GM12878 (cell line): ENCODE data around the gene ZNF783. TPM values are rescaled to one million over a fixed set of nuclear protein-coding genes. Genes with fewer than 3 reads are reported as not detected.

Experiments used
- ATAC-seq: fragments of 200-7000 bp; cut with Tn5 transposase; 3 replicates; pipeline ENCODE4 v1.9.1; 2020; ENCODE audit warnings: mild to moderate bottlenecking, moderate library complexity
- BruUV-seq: library from RNA; stranded (reverse); fragments of 400-500 nt; replicated peaks from 2 replicates; lab custom pipeline; 2021; lab: Mats Ljungman, UMichigan
- CTCF ChIA-PET: fragments of 300-600 bp; sonication (Branson Sonifier 250); formaldehyde crosslinking; extraction: SDS; loops from one replicate; lab custom pipeline; 2021; ENCODE audit warnings: inconsistent platforms; lab: Yijun Ruan, JAX
- POLR2A ChIA-PET: fragments of 350-600 bp; formaldehyde crosslinking; extraction: SDS; loops from one replicate; lab custom pipeline; 2021; ENCODE audit warnings: inconsistent platforms; lab: Charles Lee
- RAD21 ChIA-PET: fragments of 300-600 bp; sonication (Branson Sonifier 250); formaldehyde crosslinking; loops from one replicate; lab custom pipeline; 2023; ENCODE audit warnings: antibody characterized with exemption; ENCODE audit not compliant: unreplicated experiment; lab: Charles Lee
- SMC1A ChIA-PET: fragments of 300-600 bp; sonication (Branson Sonifier 250); formaldehyde crosslinking; loops from one replicate; lab custom pipeline; 2023; ENCODE audit not compliant: unreplicated experiment, uncharacterized antibody; lab: Charles Lee
- DNase-seq: peaks from one replicate; pipeline ENCODE4 v3.0.0-alpha.2; 2011; ENCODE audit warnings: low read depth, low spot score
- FAIRE-seq: peaks from 3 replicates; lab custom pipeline; 2011; peaks lifted over from hg19 to GRCh38; lab: Jason Lieb, UNC
- H2AFZ ChIP-seq: 2 replicates; pipeline ENCODE4 v1.6.0; 2011; ENCODE audit warnings: low read depth, low read length, control low read depth; ENCODE audit not compliant: control insufficient read depth
- H3K27ac ChIP-seq: 2 replicates; pipeline ENCODE4 v1.5.1; 2011; ENCODE audit warnings: control low read depth; ENCODE audit not compliant: control insufficient read depth, insufficient read depth
- H3K27me3 ChIP-seq, 2 experiments: replicated peaks in 1 of 2; 2 replicates each; pipeline versions ENCODE4 v1.6.0 to v1.6.1; 2011; ENCODE audit warnings: low read length in 1 of 2; ENCODE audit not compliant: control insufficient read depth in 2 of 2, insufficient read depth in 2 of 2
- H3K36me3 ChIP-seq, 2 experiments: 2 replicates each; pipeline ENCODE4 v1.5.1; 2011; ENCODE audit warnings: low read length in 1 of 2; ENCODE audit not compliant: control insufficient read depth in 2 of 2, insufficient read depth in 2 of 2
- H3K4me1 ChIP-seq: 2 replicates; pipeline ENCODE4 v1.6.1; 2011; ENCODE audit warnings: mild to moderate bottlenecking, low read length, moderate library complexity, mixed read lengths; ENCODE audit not compliant: control insufficient read depth, insufficient read depth
- H3K4me2 ChIP-seq: 2 replicates; pipeline ENCODE4 v1.6.0; 2011; ENCODE audit warnings: control low read depth; ENCODE audit not compliant: control insufficient read depth, insufficient read depth
- H3K4me3 ChIP-seq: fragments of 200-600 bp; sonication (generic); 2 replicates; pipeline ENCODE4 v1.5.1; 2016
- H3K79me2 ChIP-seq: 2 replicates; pipeline ENCODE4 v1.6.0; 2011; ENCODE audit warnings: low read length; ENCODE audit not compliant: control insufficient read depth, insufficient read depth
- H3K9ac ChIP-seq: 2 replicates; pipeline ENCODE4 v1.8.0; 2011; ENCODE audit warnings: low read length, control low read depth, mixed read lengths; ENCODE audit not compliant: control insufficient read depth, insufficient read depth
- H3K9me3 ChIP-seq: replicated peaks from 3 replicates; pipeline ENCODE4 v1.5.1; 2011; ENCODE audit warnings: mild to moderate bottlenecking, low read length; ENCODE audit not compliant: control insufficient read depth, insufficient read depth
- H4K20me1 ChIP-seq: 2 replicates; pipeline ENCODE4 v1.6.0; 2011; ENCODE audit not compliant: control insufficient read depth, insufficient read depth
- CBX3 ChIP-seq: fragments of 200-600 bp; sonication (generic); IDR thresholded peaks from 2 replicates; pipeline ENCODE4 v1.6.1; 2016; ENCODE audit warnings: low read depth, borderline replicate concordance
- CHD1 ChIP-seq: IDR thresholded peaks from 2 replicates; pipeline ENCODE4 v1.6.1; 2012; ENCODE audit warnings: low read depth, low read length, improper control_type of control experiment
- IRF4 ChIP-seq: IDR thresholded peaks from 2 replicates; pipeline ENCODE4 v1.6.1; 2011; ENCODE audit warnings: low read depth, low read length
- MTA2 ChIP-seq: fragments of 450-650 bp; IDR thresholded peaks from 2 replicates; pipeline ENCODE4 v1.6.1; 2016; ENCODE audit warnings: low read depth, mild to moderate bottlenecking, moderate library complexity
- MYB ChIP-seq: fragments of 150-350 bp; IDR thresholded peaks from 2 replicates; pipeline ENCODE4 v1.6.1; 2014; ENCODE audit warnings: mild to moderate bottlenecking, low read depth, low read length, borderline replicate concordance
- NR2F1 ChIP-seq: fragments of 450-650 bp; conservative IDR thresholded peaks from 2 replicates; pipeline ENCODE4 v1.6.1; 2017; ENCODE audit warnings: mild to moderate bottlenecking
- POLR2A ChIP-seq: IDR thresholded peaks from 2 replicates; pipeline ENCODE4 v1.6.1; 2011; ENCODE audit warnings: low read depth, mild to moderate bottlenecking, low read length
- SMAD1 ChIP-seq: fragments of 450-650 bp; IDR thresholded peaks from 2 replicates; pipeline ENCODE4 v1.6.1; 2018; ENCODE audit warnings: mild to moderate bottlenecking, low read depth; ENCODE audit not compliant: partially characterized antibody
- SMAD5 ChIP-seq: IDR thresholded peaks from 2 replicates; pipeline ENCODE4 v1.6.1; 2016; ENCODE audit warnings: antibody characterized with exemption, low read depth
- SMARCA5 ChIP-seq: fragments of 450-650 bp; IDR thresholded peaks from 2 replicates; pipeline ENCODE4 v1.6.1; 2017; ENCODE audit warnings: mild to moderate bottlenecking
- TAF1 ChIP-seq: IDR thresholded peaks from 2 replicates; pipeline ENCODE4 v1.6.1; 2011; ENCODE audit warnings: mild to moderate bottlenecking, low read depth, low read length, borderline replicate concordance
- WGBS: methylation state at CpG from one replicate; pipeline ENCODE4 v1.1.6; 2016; ENCODE audit warnings: low lambda C conversion rate; ENCODE audit not compliant: insufficient replicate concordance, insufficient coverage; ENCODE audit errors: missing lambda C conversion rate; 5-methylcytosine and 5-hydroxymethylcytosine counted together
- in situ Hi-C: fragments of 300-500 bp; cut with MboI; formaldehyde crosslinking; loops from 9 replicates; pipeline ENCODE4 v1.14.3; 2018; ENCODE audit warnings: mixed read lengths
- intact Hi-C: fragments of 100-400 bp; cut with micrococcal nuclease; formaldehyde crosslinking; loops from one replicate; pipeline ENCODE4 v1.14.2; 2022; ENCODE audit not compliant: unreplicated experiment
- polyA plus RNA-seq, 11 experiments: library from polyadenylated mRNA; depleted of rRNA in 4 of 11; unstranded in 6 of 11; stranded (reverse) in 5 of 11; fragments of >200 nt; fragmentation: Nextera tagmentation in 4 of 11; fragmentation: Illumina TruSeq in 1 of 11; extraction: Ambion mirVana in 4 of 11; extraction: Trizol in 1 of 11; gene quantifications; 1 replicate in 1 of 11; 2 replicates in 10 of 11; pipeline versions ENCODE4 v1.2.1 to v1.2.3, GENCODE V29; 2011 to 2016; ENCODE audit warnings: inconsistent platforms in 2 of 11, missing spikeins in 2 of 11, low read depth in 1 of 11
- total RNA-seq, 4 experiments: library from RNA; depleted of rRNA in 3 of 4; stranded (reverse); fragments of >200 nt in 3 of 4; fragmentation: Illumina TruSeq in 1 of 4; extraction: Trizol in 1 of 4; gene quantifications; 2 replicates each; pipeline versions ENCODE4 v1.2.1 to v1.2.3, GENCODE V29; 2013 to 2021
- TF ChIP-seq, protein P1 (sequence below): IDR thresholded peaks from 2 replicates; pipeline ENCODE4 v1.6.1; 2011; ENCODE audit warnings: borderline replicate concordance, low read depth, mild to moderate bottlenecking, moderate library complexity, low read length; ENCODE audit not compliant: insufficient read depth, poor library complexity, severe bottlenecking
- TF ChIP-seq, protein P2 (sequence below): fragments of 450-650 bp; IDR thresholded peaks from 2 replicates; pipeline ENCODE4 v1.6.1; 2018; ENCODE audit warnings: borderline replicate concordance, mild to moderate bottlenecking; ENCODE audit not compliant: partially characterized antibody
- TF ChIP-seq, protein P3 (sequence below): fragments of 450-650 bp; IDR thresholded peaks from 2 replicates; pipeline ENCODE4 v1.6.1; 2016; ENCODE audit warnings: mild to moderate bottlenecking, moderate library complexity, borderline replicate concordance
- TF ChIP-seq, protein P4 (sequence below): IDR thresholded peaks from 2 replicates; pipeline ENCODE4 v1.6.1; 2011; ENCODE audit warnings: low read depth, low read length, improper control_type of control experiment, borderline replicate concordance

ZNF783 gene
- total and polyA plus RNA-seq, 10 of the 15 experiments (the other 5 are each of a cell fraction or from before 2014, with no cell fraction given) = 2.0 to 14.4 (median 6.4) TPM

DNA sequence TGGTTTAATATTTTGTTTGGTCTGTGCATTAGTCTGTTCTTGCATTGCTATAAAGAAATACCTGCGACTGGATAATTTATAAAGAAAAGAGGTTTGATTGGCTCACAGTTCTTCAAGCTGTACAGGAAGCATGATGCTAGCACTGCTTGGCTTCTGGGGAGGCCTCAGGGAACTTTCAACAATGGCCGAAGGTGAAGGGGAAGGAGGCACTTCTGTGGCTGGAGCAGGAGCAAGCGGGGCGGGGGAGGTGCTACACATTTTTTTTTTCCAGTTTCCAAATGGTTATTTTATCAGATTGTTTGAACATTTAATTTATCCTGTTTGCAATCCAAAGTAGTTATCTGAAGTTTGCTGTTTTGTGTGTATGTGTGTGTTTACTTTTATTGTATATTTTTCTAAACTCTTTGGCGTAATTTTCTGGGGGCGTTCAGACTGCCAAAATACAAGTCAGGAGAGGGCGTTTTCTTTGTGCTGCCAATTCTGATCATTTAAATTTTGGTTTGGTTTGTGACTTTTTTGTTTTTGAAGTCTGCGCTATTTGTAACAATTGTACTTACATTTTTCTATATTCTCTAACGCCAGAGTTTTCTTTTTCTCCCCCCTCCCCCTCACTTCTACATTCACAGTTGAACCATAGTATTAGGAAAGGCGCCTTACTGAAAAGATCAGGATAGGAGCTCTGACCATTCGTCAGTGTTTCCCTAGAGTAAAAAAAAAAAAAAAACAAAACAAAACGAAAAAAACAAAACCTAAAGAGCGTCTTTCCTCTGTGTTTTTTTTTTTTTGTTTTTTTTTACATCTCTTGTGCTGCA lies 58.5 kb downstream of the ZNF783 start:
- SMC1A ChIA-PET = no interaction called here
- DNase-seq = no peak
- no peak for FAIRE-seq
- intact Hi-C loops = no loop called here
- H3K36me3 ChIP-seq = no peaks in the 10 kb centered on the region
- H3K9ac ChIP-seq = no peak overlapping the region
- H3K4me1 ChIP-seq = peaks cover 3% of the 10 kb centered on the region; the same call in 1 of the 2 replicates
- no peak overlapping the region for H3K4me3 ChIP-seq
- CTCF ChIA-PET = no interaction called here
- BruUV-seq = no TSS peak
- H3K4me2 ChIP-seq = no peak overlapping the region
- no peaks in the 10 kb centered on the region; the same call in 2 of the 3 replicates for H3K9me3 ChIP-seq
- WGBS = 74% methylated on average over 10 of the region's 13 CpGs
- POLR2A ChIA-PET = no interaction called here
- H3K27me3 ChIP-seq = no peaks in the 10 kb centered on the region
- RAD21 ChIA-PET = no interaction called here
- in situ Hi-C loops = no loop called here
- ATAC-seq = no peak
- no peak overlapping the region for H3K27ac ChIP-seq
- H2AFZ ChIP-seq = no peak overlapping the region
- H3K79me2 ChIP-seq = no peaks in the 10 kb centered on the region
- H4K20me1 ChIP-seq = no peaks in the 10 kb centered on the region
- TF ChIP-seq SMAD5 = no peak
- no peak for TF ChIP-seq IRF4
- TF ChIP-seq CHD1 = no peak
- TF ChIP-seq SMARCA5 = no peak
- TF ChIP-seq, protein P1, sequence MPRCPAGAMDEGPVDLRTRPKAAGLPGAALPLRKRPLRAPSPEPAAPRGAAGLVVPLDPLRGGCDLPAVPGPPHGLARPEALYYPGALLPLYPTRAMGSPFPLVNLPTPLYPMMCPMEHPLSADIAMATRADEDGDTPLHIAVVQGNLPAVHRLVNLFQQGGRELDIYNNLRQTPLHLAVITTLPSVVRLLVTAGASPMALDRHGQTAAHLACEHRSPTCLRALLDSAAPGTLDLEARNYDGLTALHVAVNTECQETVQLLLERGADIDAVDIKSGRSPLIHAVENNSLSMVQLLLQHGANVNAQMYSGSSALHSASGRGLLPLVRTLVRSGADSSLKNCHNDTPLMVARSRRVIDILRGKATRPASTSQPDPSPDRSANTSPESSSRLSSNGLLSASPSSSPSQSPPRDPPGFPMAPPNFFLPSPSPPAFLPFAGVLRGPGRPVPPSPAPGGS = no peak
- TF ChIP-seq POLR2A = no peak
- TF ChIP-seq, protein P2, sequence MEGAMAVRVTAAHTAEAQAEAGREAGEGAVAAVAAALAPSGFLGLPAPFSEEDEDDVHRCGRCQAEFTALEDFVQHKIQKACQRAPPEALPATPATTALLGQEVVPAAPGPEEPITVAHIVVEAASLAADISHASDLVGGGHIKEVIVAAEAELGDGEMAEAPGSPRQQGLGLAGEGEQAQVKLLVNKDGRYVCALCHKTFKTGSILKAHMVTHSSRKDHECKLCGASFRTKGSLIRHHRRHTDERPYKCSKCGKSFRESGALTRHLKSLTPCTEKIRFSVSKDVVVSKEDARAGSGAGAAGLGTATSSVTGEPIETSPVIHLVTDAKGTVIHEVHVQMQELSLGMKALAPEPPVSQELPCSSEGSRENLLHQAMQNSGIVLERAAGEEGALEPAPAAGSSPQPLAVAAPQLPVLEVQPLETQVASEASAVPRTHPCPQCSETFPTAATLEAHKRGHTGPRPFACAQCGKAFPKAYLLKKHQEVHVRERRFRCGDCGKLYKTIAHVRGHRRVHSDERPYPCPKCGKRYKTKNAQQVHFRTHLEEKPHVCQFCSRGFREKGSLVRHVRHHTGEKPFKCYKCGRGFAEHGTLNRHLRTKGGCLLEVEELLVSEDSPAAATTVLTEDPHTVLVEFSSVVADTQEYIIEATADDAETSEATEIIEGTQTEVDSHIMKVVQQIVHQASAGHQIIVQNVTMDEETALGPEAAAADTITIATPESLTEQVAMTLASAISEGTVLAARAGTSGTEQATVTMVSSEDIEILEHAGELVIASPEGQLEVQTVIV = no peak
- TF ChIP-seq MYB = no peak
- TF ChIP-seq, protein P3, sequence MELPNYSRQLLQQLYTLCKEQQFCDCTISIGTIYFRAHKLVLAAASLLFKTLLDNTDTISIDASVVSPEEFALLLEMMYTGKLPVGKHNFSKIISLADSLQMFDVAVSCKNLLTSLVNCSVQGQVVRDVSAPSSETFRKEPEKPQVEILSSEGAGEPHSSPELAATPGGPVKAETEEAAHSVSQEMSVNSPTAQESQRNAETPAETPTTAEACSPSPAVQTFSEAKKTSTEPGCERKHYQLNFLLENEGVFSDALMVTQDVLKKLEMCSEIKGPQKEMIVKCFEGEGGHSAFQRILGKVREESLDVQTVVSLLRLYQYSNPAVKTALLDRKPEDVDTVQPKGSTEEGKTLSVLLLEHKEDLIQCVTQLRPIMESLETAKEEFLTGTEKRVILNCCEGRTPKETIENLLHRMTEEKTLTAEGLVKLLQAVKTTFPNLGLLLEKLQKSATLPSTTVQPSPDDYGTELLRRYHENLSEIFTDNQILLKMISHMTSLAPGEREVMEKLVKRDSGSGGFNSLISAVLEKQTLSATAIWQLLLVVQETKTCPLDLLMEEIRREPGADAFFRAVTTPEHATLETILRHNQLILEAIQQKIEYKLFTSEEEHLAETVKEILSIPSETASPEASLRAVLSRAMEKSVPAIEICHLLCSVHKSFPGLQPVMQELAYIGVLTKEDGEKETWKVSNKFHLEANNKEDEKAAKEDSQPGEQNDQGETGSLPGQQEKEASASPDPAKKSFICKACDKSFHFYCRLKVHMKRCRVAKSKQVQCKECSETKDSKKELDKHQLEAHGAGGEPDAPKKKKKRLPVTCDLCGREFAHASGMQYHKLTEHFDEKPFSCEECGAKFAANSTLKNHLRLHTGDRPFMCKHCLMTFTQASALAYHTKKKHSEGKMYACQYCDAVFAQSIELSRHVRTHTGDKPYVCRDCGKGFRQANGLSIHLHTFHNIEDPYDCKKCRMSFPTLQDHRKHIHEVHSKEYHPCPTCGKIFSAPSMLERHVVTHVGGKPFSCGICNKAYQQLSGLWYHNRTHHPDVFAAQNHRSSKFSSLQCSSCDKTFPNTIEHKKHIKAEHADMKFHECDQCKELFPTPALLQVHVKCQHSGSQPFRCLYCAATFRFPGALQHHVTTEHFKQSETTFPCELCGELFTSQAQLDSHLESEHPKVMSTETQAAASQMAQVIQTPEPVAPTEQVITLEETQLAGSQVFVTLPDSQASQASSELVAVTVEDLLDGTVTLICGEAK = no peak
- TF ChIP-seq, protein P4, sequence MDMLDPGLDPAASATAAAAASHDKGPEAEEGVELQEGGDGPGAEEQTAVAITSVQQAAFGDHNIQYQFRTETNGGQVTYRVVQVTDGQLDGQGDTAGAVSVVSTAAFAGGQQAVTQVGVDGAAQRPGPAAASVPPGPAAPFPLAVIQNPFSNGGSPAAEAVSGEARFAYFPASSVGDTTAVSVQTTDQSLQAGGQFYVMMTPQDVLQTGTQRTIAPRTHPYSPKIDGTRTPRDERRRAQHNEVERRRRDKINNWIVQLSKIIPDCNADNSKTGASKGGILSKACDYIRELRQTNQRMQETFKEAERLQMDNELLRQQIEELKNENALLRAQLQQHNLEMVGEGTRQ = no peak
- no peak for TF ChIP-seq NR2F1
- TF ChIP-seq CBX3 = no peak
- no peak for TF ChIP-seq TAF1
- no peak for TF ChIP-seq SMAD1
- TF ChIP-seq MTA2 = no peak
